HAP-1 (cell line): Measurements from ENCODE around the gene SULT1A2.
"Not testable (repeated sequence)": the region's sequence is repeated elsewhere in the genome, so short reads cannot be mapped to it uniquely, and the experiment has no call there.

Experiments
- DNase-seq, 2 experiments: peaks; one replicate each; pipeline ENCODE4 v3.0.0-alpha.2; 2016 to 2020; ENCODE audit warnings: low spot score in 2 of 2
- H3K27me3 ChIP-seq: fragments of 250-450 bp; sonication (Bioruptor Pico); 2 replicates; pipeline ENCODE4 v1.5.1; 2020; ENCODE audit warnings: low read depth, mild to moderate bottlenecking, moderate library complexity
- H3K36me3 ChIP-seq: fragments of 250-450 bp; sonication (Bioruptor Pico); replicated peaks from 2 replicates; pipeline ENCODE4 v1.5.1; 2020; ENCODE audit warnings: mild to moderate bottlenecking
- H3K4me1 ChIP-seq: fragments of 250-450 bp; sonication (Bioruptor Pico); 2 replicates; pipeline ENCODE4 v1.5.1; 2020; ENCODE audit warnings: mild to moderate bottlenecking
- H3K4me3 ChIP-seq: fragments of 250-450 bp; sonication (Bioruptor Pico); 2 replicates; pipeline ENCODE4 v1.5.1; 2020; ENCODE audit warnings: mild to moderate bottlenecking, moderate library complexity
- H3K9me3 ChIP-seq: fragments of 250-450 bp; sonication (Bioruptor Pico); 2 replicates; pipeline ENCODE4 v1.5.1; 2020; ENCODE audit warnings: mild to moderate bottlenecking, moderate library complexity
- in situ Hi-C: fragments of 300-500 bp; cut with MboI; formaldehyde crosslinking; loops from 3 replicates; pipeline ENCODE4 v1.14.3; 2020; ENCODE audit warnings: low sequenced_read_pairs, inconsistent platforms, mixed read lengths

Gene SULT1A2

DNA sequence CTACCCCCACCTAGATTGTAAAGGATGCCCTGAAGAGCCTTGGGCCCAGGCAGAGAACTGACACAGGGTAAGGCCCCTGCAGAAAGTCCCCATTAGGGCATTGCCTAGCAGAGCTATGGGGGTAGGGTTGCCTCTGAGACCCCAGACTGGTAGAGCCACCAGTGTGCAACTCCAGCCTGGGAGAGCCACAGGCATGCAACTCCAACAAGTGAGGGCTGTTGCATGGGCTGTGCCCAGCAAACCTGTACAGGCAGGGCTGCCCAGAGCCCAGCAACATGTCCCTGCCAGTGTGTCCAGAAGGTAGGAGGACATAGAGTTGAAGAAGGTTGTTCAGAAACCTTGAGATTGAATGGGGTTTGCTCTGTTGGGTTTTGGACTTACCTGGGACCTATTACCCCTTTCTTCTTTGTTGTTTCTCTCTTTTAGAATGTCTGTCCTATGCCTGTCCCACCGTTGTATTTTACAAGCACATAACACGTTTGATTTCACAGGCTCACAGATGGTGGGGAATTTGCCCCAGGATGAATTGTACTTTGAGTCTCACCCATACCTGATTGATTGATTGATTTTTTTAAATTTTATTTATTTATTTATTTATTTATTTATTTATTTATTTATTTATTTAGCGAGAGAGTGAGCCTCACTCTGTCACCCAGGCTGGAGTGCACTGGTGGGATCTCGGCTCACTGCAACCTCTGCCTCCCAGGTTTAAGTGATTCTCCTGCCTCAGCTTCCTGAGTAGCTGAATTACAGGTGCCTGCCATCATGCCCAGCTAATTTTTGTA, 26.7 kb downstream of the SULT1A2 start:
- Histone ChIP-seq H3K9me3 (peaks cover 3% of the 10 kb centered on the region; the same call in 1 of the 2 replicates), H3K27me3 (no peaks in the 10 kb centered on the region), H3K36me3 (no peaks in the 10 kb centered on the region), H3K4me1 (no peaks in the 10 kb centered on the region), H3K4me3 (no peak overlapping the region)
- no peak for DNase-seq
- in situ Hi-C loops: no loop called here

DNA sequence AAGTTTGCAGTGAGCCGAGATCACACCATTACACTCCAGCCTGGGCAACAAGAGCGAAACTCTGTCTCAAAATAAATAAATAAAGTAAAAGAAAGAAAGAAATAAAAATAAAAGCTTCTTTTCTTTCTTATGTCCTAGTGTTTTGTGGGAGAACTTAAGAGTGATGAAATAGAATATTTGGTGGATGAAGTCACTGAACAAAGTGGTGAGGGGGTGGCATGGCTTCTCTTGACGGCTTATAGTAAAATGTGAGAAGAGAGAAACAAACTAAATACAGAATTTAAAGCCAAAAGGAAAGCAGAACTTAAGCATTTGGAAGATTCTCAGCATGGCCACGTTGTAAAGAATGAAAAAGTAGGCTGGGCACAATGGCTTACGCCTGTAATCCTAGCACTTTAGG, 27.8 kb downstream of the SULT1A2 start:
- Histone ChIP-seq H3K4me1 (no peaks in the 10 kb centered on the region), H3K27me3 (no peaks in the 10 kb centered on the region), H3K9me3 (peaks cover 3% of the 10 kb centered on the region; the same call in 1 of the 2 replicates), H3K36me3 (no peaks in the 10 kb centered on the region), H3K4me3 (no peak overlapping the region)
- in situ Hi-C loops: no loop called here
- DNase-seq: no peak

- no peaks in the 10 kb centered on the region for H3K36me3 ChIP-seq
- no peaks in the 10 kb centered on the region for H3K27me3 ChIP-seq
- H3K4me3 ChIP-seq: no peak overlapping the region
- peaks cover 3% of the 10 kb centered on the region; the same call in 1 of the 2 replicates for H3K9me3 ChIP-seq
- in situ Hi-C loops: no loop called here
- DNase-seq: no peak
- no peaks in the 10 kb centered on the region for H3K4me1 ChIP-seq
Observed at GRCh38 chr16:28567292-28567691, 29.6 kb downstream of the SULT1A2 start.

GRCh38 chr16:28566233-28566925, 30.5 kb downstream of the SULT1A2 start:
- in situ Hi-C loops, H3K4me1 ChIP-seq, H3K27me3 ChIP-seq, DNase-seq, H3K4me3 ChIP-seq, H3K9me3 ChIP-seq, H3K36me3 ChIP-seq: not testable (repeated sequence)

GRCh38 chr16:28563218-28563617, 33.6 kb downstream of the SULT1A2 start:
- H3K9me3 ChIP-seq: peaks cover 3% of the 10 kb centered on the region; the same call in 1 of the 2 replicates
- H3K4me3 ChIP-seq: no peak overlapping the region
- DNase-seq: no peak
- in situ Hi-C loops: no loop called here
- no peaks in the 10 kb centered on the region for H3K27me3 ChIP-seq
- peaks cover 3% of the 10 kb centered on the region for H3K36me3 ChIP-seq
- no peaks in the 10 kb centered on the region for H3K4me1 ChIP-seq

- peaks cover 3% of the 10 kb centered on the region for H3K4me1 ChIP-seq
- in situ Hi-C loops: no loop called here
- no peaks in the 10 kb centered on the region for H3K27me3 ChIP-seq
- H3K4me3 ChIP-seq: no peak overlapping the region
- DNase-seq: no peak
- H3K9me3 ChIP-seq: peaks cover 2% of the 10 kb centered on the region; the same call in 1 of the 2 replicates
- peaks cover 3% of the 10 kb centered on the region for H3K36me3 ChIP-seq
Observed at GRCh38 chr16:28562199-28562598, 34.7 kb downstream of the SULT1A2 start.

DNA sequence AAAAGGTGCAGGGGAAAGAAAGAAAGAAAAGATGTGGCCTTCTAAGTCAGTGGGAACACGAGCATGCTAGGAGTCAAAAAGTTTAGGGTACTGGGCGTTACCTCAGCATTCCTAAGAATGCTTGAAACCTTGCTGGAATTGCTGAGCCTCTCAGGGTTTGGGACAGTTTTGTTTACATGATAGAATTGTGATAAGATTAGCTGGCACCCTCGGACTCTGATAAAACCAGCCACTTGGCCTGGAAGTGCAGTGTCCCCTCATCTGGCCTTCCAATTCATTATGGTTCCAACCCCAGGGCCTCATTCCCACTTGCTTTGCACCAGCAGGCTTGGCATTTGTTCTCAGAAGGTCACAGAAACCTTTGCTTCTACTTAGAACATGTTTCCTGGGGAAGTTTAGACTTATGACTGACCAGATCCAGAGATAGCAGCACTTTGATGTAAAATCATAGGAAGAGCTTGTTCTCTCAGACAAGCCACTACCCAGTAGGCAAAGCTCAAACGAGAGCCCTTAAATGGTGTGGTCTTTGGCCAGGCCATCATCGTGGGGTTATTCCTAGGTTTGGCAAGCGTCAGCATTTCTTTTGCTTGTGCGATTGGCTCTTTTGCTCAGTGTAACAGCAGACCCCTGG, 35.2 kb downstream of the SULT1A2 start:
- in situ Hi-C loops: no loop called here
- no peaks in the 10 kb centered on the region for H3K27me3 ChIP-seq
- H3K4me1 ChIP-seq: peaks cover 8% of the 10 kb centered on the region
- no peak for DNase-seq
- peaks cover 3% of the 10 kb centered on the region for H3K36me3 ChIP-seq
- H3K4me3 ChIP-seq: no peak overlapping the region
- no peaks in the 10 kb centered on the region for H3K9me3 ChIP-seq

GRCh38 chr16:28558456-28558855, 38.4 kb downstream of the SULT1A2 start:
- DNase-seq: no peak

GRCh38 chr16:28556914-28557320, 39.9 kb downstream of the SULT1A2 start:
- H3K27me3 ChIP-seq: no peaks in the 10 kb centered on the region
- peaks cover 3% of the 10 kb centered on the region for H3K36me3 ChIP-seq
- no peaks in the 10 kb centered on the region for H3K9me3 ChIP-seq
- DNase-seq: peak in 1 of 2 experiments; percentile 69
- in situ Hi-C loops: no loop called here
- no peak overlapping the region for H3K4me3 ChIP-seq
- peaks cover 19% of the 10 kb centered on the region for H3K4me1 ChIP-seq

More at GRCh38 chr16:28558456-28558855, 38.4 kb downstream of the SULT1A2 start:
- Histone ChIP-seq H3K4me3 (no peak overlapping the region), H3K9me3 (no peaks in the 10 kb centered on the region), H3K36me3 (peaks cover 3% of the 10 kb centered on the region), H3K4me1 (peaks cover 15% of the 10 kb centered on the region), H3K27me3 (no peaks in the 10 kb centered on the region)
- in situ Hi-C loops: no loop called here

GRCh38 chr16:28555561-28555960, 41.3 kb downstream of the SULT1A2 start:
- no peak for DNase-seq
- in situ Hi-C loops: no loop called here

DNA sequence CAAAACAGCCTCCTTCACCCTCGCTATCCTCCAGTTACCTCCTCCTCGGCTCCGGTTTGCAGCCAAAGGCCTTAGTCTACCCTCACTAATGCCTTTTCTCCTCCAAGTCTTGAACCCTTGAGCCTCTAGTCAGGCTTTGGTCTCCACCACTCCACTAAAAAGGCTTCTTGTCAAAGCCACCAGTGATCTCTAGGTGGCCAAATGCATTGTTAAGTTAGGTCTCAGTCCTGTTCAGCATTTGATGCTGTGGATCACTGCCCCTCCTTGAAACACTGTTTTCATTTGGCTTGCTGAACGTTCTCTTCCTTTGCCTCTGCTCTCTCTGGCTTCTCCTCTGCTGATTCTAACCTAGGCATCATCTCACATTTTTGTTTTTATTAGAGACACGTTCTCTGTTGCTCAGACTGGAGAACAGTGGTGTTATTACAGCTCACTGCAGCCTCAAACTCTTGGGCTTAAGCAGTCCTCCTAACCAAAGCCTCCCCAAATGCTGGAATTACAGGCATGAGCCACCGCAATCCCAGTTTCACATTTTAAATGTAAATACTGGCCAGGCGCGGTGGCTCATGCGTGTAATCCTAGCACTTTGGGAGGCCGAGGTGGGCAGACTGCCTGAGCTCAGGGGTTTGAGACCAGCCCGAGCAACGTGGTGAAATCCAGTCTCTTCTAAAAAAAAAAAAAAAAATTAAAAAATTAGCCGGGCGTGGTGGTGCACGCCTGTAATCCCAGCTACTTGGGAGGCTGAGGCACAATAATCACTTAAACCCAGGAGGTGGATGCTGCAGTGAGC, 42.0 kb downstream of the SULT1A2 start:
- no peak for DNase-seq
- no peaks in the 10 kb centered on the region for H3K27me3 ChIP-seq
- H3K4me1 ChIP-seq: peaks cover 19% of the 10 kb centered on the region
- peaks cover 3% of the 10 kb centered on the region for H3K36me3 ChIP-seq
- in situ Hi-C loops: no loop called here
- H3K4me3 ChIP-seq: peak overlapping the region; percentile 68
- H3K9me3 ChIP-seq: no peaks in the 10 kb centered on the region

More at GRCh38 chr16:28555561-28555960, 41.3 kb downstream of the SULT1A2 start:
- Histone ChIP-seq H3K36me3 (peaks cover 3% of the 10 kb centered on the region), H3K9me3 (no peaks in the 10 kb centered on the region), H3K27me3 (no peaks in the 10 kb centered on the region), H3K4me1 (peaks cover 19% of the 10 kb centered on the region), H3K4me3 (no peak overlapping the region)

DNA sequence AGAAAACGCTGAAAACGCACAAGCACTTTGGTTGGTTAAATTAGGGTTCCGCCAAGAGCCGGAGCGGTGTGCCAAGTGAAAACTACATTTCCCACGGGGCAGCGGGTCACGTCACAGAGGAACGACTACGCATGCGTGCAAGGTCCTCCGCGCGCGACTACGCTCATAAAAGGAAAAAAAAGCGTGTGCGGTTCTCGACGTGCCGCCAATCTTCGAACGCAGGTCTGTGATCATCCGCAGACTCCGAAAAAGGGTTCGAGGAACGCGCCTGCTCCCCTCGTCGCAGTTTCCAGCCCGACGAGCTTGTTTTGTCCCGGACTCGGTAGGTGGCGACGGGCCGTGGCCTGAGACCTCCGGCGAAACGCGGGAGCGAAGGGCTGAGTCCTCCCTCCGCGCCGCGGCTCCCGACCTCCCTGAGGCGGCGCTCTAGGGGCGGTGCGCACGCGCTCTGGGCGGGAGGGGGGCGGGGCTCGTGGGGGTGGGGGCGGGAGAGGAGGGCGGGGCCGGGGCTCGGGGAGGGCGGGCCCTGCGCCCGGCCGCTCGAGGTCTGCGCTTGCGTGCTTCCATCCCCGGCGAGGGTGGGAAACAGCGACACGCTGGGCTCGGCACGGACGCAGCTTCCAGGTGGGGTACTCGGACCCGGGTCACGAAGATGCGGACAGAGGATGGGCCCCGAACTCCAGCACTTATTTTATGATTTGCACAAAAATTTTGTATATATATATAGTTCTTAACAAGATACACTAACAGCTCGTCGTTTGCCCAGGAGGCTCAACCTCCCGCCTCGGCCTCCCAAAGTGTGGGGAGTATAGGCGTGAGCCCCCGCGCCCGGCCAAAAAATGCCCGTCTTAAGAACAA, 42.8 kb downstream of the SULT1A2 start, which contains the start of gene SGF29:
Gene SGF29, plus strand, starts transcription at position 145 of the 858 bp plus-strand sequence. CDS start 27,150 bp downstream, outside the sequence.
- peak within 1 kb of the TSS; percentile 68 for H3K4me3 ChIP-seq
- H3K4me1 ChIP-seq: peaks cover 19% of the 10 kb centered on the region
- no peaks in the 10 kb centered on the region for H3K27me3 ChIP-seq
- peak; percentile 79 to 91 for DNase-seq
- H3K36me3 ChIP-seq: peaks cover 3% of the 10 kb centered on the region
- H3K9me3 ChIP-seq: no peaks in the 10 kb centered on the region
- in situ Hi-C loops: no loop called here
